Measurements from ENCODE around the gene GPR142.

GRCh38 chr17:74353446-74354060 lies 13.8 kb upstream of the GPR142 start:
- no peak for TF ChIP-seq CTCF (IDR thresholded peaks at IDR 0.05)
- no peak for TF ChIP-seq POLR2A (IDR thresholded peaks at IDR 0.05)
